Colonic mucosa (tissue), 4 donors: ENCODE results near the gene HEXIM2. TPM values are rescaled to one million over a fixed set of nuclear protein-coding genes. Genes with fewer than 3 reads are reported as not detected.
A peak's percentile ranks its signal among the peaks of the same experiment; 100 is the strongest.

Experiments
- DNase-seq: peaks from one replicate; pipeline ENCODE4 v3.0.0-alpha.2; 2020
- H3K27ac ChIP-seq: fragments of 200-600 bp; one replicate; pipeline ENCODE4 v1.8.0; 2021
- H3K27me3 ChIP-seq: fragments of 200-600 bp; one replicate; pipeline ENCODE4 v1.8.0; 2021
- H3K36me3 ChIP-seq: fragments of 200-600 bp; one replicate; pipeline ENCODE4 v1.8.0; 2021
- H3K4me1 ChIP-seq: fragments of 200-600 bp; one replicate; pipeline ENCODE4 v1.8.0; 2021; ENCODE audit warnings: mild to moderate bottlenecking
- H3K4me3 ChIP-seq: fragments of 200-600 bp; one replicate; pipeline ENCODE4 v1.8.0; 2021
- H3K9ac ChIP-seq, 2 donors: one replicate each; pipeline ENCODE4 v1.7.0; 2013; ENCODE audit warnings: control low read depth in 2 of 2, low read depth in 2 of 2, low read length in 2 of 2
- H3K9me3 ChIP-seq: fragments of 200-600 bp; one replicate; pipeline ENCODE4 v1.8.0; 2021
- intact Hi-C: fragments of 100-400 bp; cut with DNase I; formaldehyde crosslinking; loops from one replicate; pipeline ENCODE4 v1.14.1; 2022
- total RNA-seq, 2 donors: library from RNA; stranded (reverse); fragmentation: NEBNext Ultra II Directional in 1 of 2; extraction: Animal tissue kit (Norgen Biotek cat#: 25700) in 1 of 2; gene quantifications; one replicate each; pipeline ENCODE4 v1.2.1, GENCODE V29; 2021
- TF ChIP-seq, protein P1 (sequence below): fragments of 200-600 bp; IDR thresholded peaks from one replicate; pipeline ENCODE4 v1.8.0; 2022; ENCODE audit warnings: antibody characterized with exemption, mild to moderate bottlenecking
- donor health status: healthy.
- donor health status: DM: no; HTN: no; CAD: no.
- donor health status: DM: no; HTN: no; CAD: no.

The HEXIM2 gene
- total RNA-seq, 2 donors from 2014 or later, result 7.2 to 8.1 TPM

DNA sequence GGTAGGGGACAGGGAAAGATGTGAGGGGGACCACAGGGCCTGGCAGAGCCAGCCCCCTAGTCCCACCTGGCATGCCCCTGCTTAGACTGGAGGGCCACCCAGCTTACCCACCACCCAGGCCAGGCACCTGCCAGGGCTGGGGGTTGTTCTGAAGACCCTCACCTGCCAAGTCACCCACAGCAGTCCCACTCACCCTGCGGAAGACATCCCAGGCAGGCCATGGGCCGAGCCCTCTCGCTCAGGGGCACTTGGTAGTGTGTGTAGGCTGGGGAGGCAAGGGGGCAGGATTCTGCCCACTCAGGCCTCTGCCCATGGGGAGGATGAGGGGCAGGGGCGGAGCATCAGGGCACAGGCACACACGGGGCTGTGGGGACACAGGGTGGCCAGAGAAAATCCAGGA lies 33.3 kb upstream of the HEXIM2 start:
- no peak overlapping the region for H3K4me3 ChIP-seq
- TF ChIP-seq, protein P1, sequence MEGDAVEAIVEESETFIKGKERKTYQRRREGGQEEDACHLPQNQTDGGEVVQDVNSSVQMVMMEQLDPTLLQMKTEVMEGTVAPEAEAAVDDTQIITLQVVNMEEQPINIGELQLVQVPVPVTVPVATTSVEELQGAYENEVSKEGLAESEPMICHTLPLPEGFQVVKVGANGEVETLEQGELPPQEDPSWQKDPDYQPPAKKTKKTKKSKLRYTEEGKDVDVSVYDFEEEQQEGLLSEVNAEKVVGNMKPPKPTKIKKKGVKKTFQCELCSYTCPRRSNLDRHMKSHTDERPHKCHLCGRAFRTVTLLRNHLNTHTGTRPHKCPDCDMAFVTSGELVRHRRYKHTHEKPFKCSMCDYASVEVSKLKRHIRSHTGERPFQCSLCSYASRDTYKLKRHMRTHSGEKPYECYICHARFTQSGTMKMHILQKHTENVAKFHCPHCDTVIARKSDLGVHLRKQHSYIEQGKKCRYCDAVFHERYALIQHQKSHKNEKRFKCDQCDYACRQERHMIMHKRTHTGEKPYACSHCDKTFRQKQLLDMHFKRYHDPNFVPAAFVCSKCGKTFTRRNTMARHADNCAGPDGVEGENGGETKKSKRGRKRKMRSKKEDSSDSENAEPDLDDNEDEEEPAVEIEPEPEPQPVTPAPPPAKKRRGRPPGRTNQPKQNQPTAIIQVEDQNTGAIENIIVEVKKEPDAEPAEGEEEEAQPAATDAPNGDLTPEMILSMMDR, result no peak
- no peak for DNase-seq
- no peaks in the 10 kb centered on the region for H3K9me3 ChIP-seq
- H3K27me3 ChIP-seq, result no peaks in the 10 kb centered on the region
- no peaks in the 10 kb centered on the region for H3K36me3 ChIP-seq
- intact Hi-C loops, result no loop called here
- peaks cover 21% of the 10 kb centered on the region for H3K4me1 ChIP-seq
- peak overlapping the region; percentile 68 to 77 for H3K9ac ChIP-seq
- H3K27ac ChIP-seq, result peak overlapping the region; percentile 89

DNA sequence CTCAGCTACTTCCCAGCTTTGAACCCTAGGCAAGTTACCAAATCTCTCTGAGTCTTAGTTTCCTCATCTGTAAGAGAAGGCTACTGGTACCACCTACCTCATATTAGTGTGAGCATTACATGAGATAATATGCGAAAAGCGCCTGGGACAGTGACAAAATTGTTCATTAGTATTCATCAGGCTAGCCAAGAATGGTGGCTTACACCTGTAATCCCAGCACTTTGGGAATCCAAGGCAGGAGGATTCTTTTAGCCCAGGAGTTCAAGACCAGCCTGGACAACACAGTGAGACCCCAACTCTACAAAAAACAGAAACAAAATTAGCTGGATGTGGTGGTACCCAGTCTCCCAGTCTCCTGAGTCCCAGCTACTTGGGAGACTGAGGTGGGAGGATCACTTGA lies 32.7 kb upstream of the HEXIM2 start:
- TF ChIP-seq, protein P1, result no peak
- no peak overlapping the region for H3K4me3 ChIP-seq
- intact Hi-C loops, result no loop called here
- H3K27me3 ChIP-seq, result no peaks in the 10 kb centered on the region
- peaks cover 15% of the 10 kb centered on the region for H3K4me1 ChIP-seq
- no peaks in the 10 kb centered on the region for H3K36me3 ChIP-seq
- peak overlapping the region; percentile 89 for H3K27ac ChIP-seq
- no peaks in the 10 kb centered on the region for H3K9me3 ChIP-seq
- peak overlapping the region; percentile 1 to 77 for H3K9ac ChIP-seq
- DNase-seq, result no peak

DNA sequence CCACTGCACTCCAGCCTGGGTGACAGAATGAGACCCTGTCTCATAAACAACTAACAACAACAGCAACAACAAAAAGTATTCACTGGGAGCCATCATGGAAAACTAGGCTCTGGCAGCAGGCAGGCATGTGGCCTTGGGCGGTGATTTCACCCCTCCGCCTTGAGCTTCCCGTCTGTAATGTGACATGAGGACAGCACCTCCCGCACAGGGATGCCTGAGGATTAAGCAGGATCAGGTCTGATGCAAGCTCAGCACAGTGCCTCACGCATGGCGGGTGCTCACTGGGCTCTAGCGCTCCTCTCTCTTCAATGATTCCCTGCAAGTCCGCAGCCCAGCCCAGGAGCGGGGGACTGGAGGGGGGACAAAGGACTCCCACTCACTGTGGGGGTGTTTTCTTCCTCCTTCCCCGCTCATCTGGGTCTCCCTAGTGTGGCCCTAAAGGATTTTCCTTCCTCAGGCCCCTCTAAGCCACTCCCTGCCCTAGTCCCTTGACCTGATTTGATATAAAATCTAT lies 32.2 kb upstream of the HEXIM2 start:
- Histone ChIP-seq H3K9ac (peak overlapping the region; percentile 1 to 77), H3K9me3 (no peaks in the 10 kb centered on the region), H3K4me3 (no peak overlapping the region), H3K27me3 (no peaks in the 10 kb centered on the region), H3K36me3 (no peaks in the 10 kb centered on the region), H3K4me1 (peaks cover 15% of the 10 kb centered on the region), H3K27ac (peak overlapping the region; percentile 89)
- intact Hi-C loops, result no loop called here
- peak; percentile 55 for DNase-seq
- TF ChIP-seq, protein P1, result no peak

DNA sequence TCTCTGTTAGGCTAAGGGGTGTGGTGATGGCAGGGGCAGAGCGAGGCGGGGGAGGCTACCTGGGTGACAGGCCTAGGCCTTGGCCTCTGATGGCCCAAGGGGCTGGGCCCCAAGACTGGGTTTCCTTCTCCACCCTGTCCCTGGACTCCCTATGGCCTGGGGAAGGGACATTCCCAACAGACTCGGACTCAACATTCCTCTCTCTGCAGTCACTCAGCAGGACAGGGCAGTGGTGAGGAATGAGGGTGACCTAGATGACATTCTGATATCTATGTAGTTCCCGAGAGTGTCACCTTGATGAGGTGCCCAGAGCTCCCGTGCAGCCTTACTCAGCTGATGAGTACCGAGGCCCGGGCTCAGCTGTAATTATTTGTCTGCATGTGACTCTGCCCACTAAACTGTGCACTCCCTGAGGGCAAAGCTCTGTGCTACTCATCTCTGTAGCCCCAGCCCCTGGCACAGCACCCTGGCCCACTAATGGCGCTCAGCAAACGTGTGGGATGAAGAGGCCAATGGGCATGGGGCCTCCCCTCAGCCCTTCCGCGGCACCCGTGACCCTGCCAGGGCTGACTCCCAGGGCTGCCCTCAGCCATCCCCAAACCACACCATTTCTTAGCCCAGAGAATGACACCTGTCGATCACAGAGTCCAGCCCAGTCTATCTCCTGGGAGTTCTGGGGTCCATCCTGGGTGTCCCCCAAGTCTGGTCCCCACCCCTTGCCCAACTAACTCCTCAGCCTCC lies 31.6 kb upstream of the HEXIM2 start:
- H3K4me3 ChIP-seq, result no peak overlapping the region
- TF ChIP-seq, protein P1, result no peak
- peak overlapping the region; percentile 64 to 77 for H3K9ac ChIP-seq
- peak overlapping the region; percentile 89 for H3K27ac ChIP-seq
- no peaks in the 10 kb centered on the region for H3K9me3 ChIP-seq
- DNase-seq, result peak; percentile 85
- no peaks in the 10 kb centered on the region for H3K27me3 ChIP-seq
- H3K36me3 ChIP-seq, result no peaks in the 10 kb centered on the region
- intact Hi-C loops, result loop anchor here (5.0 kb wide), 1 partner anchor 33 kb away; no protein-coding TSS in a partner anchor
- peaks cover 15% of the 10 kb centered on the region for H3K4me1 ChIP-seq

DNA sequence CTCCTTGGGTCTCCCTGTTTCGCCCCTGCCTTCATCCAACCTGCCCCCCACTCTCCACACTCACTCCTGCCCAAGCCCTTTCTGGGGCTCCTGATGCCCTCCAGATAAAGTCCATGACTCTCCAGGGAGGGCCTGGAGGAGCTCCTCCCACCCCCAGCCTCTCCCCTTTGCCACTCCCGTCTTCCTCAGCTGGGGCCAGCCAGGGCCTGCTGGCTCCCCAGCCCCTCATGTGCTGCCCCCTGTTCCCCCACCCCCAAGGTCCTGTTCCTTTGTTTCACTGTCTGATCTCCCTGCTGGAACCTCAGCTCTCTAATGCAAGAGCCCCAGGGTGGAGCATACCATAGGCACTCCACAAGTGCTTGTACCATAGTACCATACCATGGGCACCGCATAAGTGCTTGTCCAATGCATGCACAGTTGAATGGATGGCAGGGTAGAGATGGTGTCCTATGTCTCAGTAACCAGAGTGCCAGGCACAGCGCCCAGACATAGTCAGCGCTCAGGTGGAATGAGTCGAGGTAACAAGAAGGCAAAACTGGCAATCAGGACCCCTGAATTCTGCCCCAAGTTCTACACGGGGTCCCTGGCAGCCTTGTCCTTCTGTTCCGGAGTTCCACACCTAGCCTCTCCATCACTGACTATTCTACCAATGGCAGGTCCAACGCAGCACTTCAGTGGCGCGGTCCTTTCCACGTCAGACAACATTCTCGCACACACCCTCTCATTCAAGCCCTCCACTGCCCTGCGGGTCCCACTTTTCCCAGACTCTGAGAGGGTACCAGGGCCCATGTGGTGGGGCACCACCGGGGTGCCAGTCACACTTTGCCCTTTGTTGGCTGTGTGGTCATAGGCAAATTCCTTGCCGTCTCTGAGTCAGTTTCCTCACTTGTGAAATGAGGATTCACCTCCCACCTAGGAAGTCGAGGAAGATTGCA lies 30.7 kb upstream of the HEXIM2 start:
- Histone ChIP-seq H3K36me3 (no peaks in the 10 kb centered on the region), H3K27me3 (no peaks in the 10 kb centered on the region), H3K9ac (peak overlapping the region; percentile 77 to 98), H3K4me3 (peak overlapping the region; percentile 97), H3K27ac (peak overlapping the region; percentile 90), H3K4me1 (peaks cover 16% of the 10 kb centered on the region), H3K9me3 (no peaks in the 10 kb centered on the region)
- TF ChIP-seq, protein P1, result no peak
- intact Hi-C loops, result loop anchor here (5.0 kb wide), 1 partner anchor 34 kb away; no protein-coding TSS in a partner anchor
- DNase-seq, result peak; percentile 45
